CD8-positive, alpha-beta memory T cell (primary cell): ENCODE data around the gene PSMA2. TPM values are rescaled to one million over a fixed set of nuclear protein-coding genes. Genes with fewer than 3 reads are reported as not detected.
A peak's percentile ranks its signal among the peaks of the same experiment; 100 is the strongest.

Source experiments
- CTCF ChIA-PET: fragments of 350-600 bp; sonication (Branson Sonifier 250); formaldehyde crosslinking; loops from one replicate; lab custom pipeline; 2021; ENCODE audit warnings: antibody characterized with exemption; lab: Charles Lee
- POLR2A ChIA-PET: fragments of 350-600 bp; sonication (Branson Sonifier 250); formaldehyde crosslinking; loops from one replicate; lab custom pipeline; 2021; ENCODE audit warnings: antibody characterized with exemption; lab: Charles Lee
- DNase-seq, 5 donors: peaks; one replicate each; pipeline versions ENCODE4 v3.0.0 to v3.0.0-alpha.2; 2020 to 2022; ENCODE audit warnings: mixed read lengths in 1 of 5
- H3K27ac ChIP-seq: one replicate; pipeline ENCODE4 v1.7.0; 2013; ENCODE audit warnings: low read depth, mild to moderate bottlenecking, low read length, moderate library complexity
- H3K27me3 ChIP-seq: 2 replicates; pipeline ENCODE4 v1.7.0; 2013; ENCODE audit warnings: low read length, mild to moderate bottlenecking; ENCODE audit not compliant: insufficient read depth, poor library complexity, severe bottlenecking
- H3K36me3 ChIP-seq: 2 replicates; pipeline ENCODE4 v1.7.0; 2013; ENCODE audit warnings: mild to moderate bottlenecking, low read length, moderate library complexity; ENCODE audit not compliant: insufficient read depth
- H3K4me1 ChIP-seq: 2 replicates; pipeline ENCODE4 v1.7.0; 2013; ENCODE audit warnings: mild to moderate bottlenecking, low read length, moderate library complexity; ENCODE audit not compliant: insufficient read depth
- H3K4me3 ChIP-seq: 2 replicates; pipeline ENCODE4 v1.7.0; 2013; ENCODE audit warnings: mild to moderate bottlenecking, low read length
- H3K9me3 ChIP-seq: 2 replicates; pipeline ENCODE4 v1.7.0; 2013; ENCODE audit warnings: mild to moderate bottlenecking, low read length
- H3K27ac Mint-ChIP-seq, 8 donors: one replicate each; pipeline ENCODE4 v1.8.0; 2020 to 2021; ENCODE audit warnings: mixed read lengths in 8 of 8, mild to moderate bottlenecking in 6 of 8, inconsistent platforms in 3 of 8, moderate library complexity in 3 of 8
- H3K27me3 Mint-ChIP-seq, 2 donors: one replicate each; pipeline ENCODE4 v1.8.0; 2020 to 2021; ENCODE audit warnings: mixed read lengths in 2 of 2, mild to moderate bottlenecking in 1 of 2, moderate library complexity in 1 of 2
- H3K36me3 Mint-ChIP-seq, 3 donors: one replicate each; pipeline ENCODE4 v1.8.0; 2020 to 2021; ENCODE audit warnings: mixed read lengths in 3 of 3, inconsistent platforms in 1 of 3, mild to moderate bottlenecking in 1 of 3
- H3K4me1 Mint-ChIP-seq, 3 donors: one replicate each; pipeline ENCODE4 v1.8.0; 2020 to 2021; ENCODE audit warnings: mixed read lengths in 3 of 3, inconsistent platforms in 1 of 3, mild to moderate bottlenecking in 1 of 3
- H3K4me3 Mint-ChIP-seq, 7 donors: one replicate each; pipeline ENCODE4 v1.8.0; 2020 to 2021; ENCODE audit warnings: mixed read lengths in 7 of 7, mild to moderate bottlenecking in 6 of 7, moderate library complexity in 4 of 7, inconsistent platforms in 2 of 7
- H3K9me3 Mint-ChIP-seq, 5 donors: one replicate each; pipeline ENCODE4 v1.8.0; 2020 to 2022; ENCODE audit warnings: mixed read lengths in 5 of 5, mild to moderate bottlenecking in 3 of 5, moderate library complexity in 2 of 5, inconsistent platforms in 1 of 5
- polyA plus RNA-seq: library from polyadenylated mRNA; unstranded; fragments of 300-500 nt; fragmentation: Illumina TruSeq; gene quantifications from one replicate; pipeline ENCODE4 v1.2.3, GENCODE V29; 2021
- total RNA-seq, 2 experiments: library from RNA; stranded (reverse); gene quantifications; one replicate each; pipeline ENCODE4 v1.2.3, GENCODE V29; 2021

Gene PSMA2
- total and polyA plus RNA-seq, 3 experiments from 2014 or later = 176 to 238 (median 179) TPM

- no peaks in the 10 kb centered on the region for H3K4me1 ChIP-seq
- H3K36me3 ChIP-seq = no peaks in the 10 kb centered on the region
- no peaks in the 10 kb centered on the region for H3K4me1 Mint-ChIP-seq
- H3K4me3 Mint-ChIP-seq = no peak overlapping the region
- H3K9me3 Mint-ChIP-seq = peaks cover 0 to 18% (median 9%) of the 10 kb centered on the region in 5 donors
- no peak overlapping the region for H3K27ac Mint-ChIP-seq
- peaks cover 0 to 7% of the 10 kb centered on the region in 2 donors for H3K27me3 Mint-ChIP-seq
- no peaks in the 10 kb centered on the region for H3K9me3 ChIP-seq
- H3K36me3 Mint-ChIP-seq = peaks cover 0 to 8% (median 3%) of the 10 kb centered on the region in 3 donors
- no peak for DNase-seq
- no peak overlapping the region for H3K4me3 ChIP-seq
- no peaks in the 10 kb centered on the region for H3K27me3 ChIP-seq
- H3K27ac ChIP-seq = no peak overlapping the region
- ChIA-PET CTCF (no interaction called here), POLR2A (no interaction called here)
Measured at GRCh38 chr7:42952328-42952727, 20.4 kb upstream of the PSMA2 start.

- H3K4me3 Mint-ChIP-seq = no peak overlapping the region
- peaks cover 0 to 7% of the 10 kb centered on the region in 2 donors for H3K27me3 Mint-ChIP-seq
- peaks cover 2 to 9% (median 5%) of the 10 kb centered on the region in 3 donors for H3K4me1 Mint-ChIP-seq
- CTCF ChIA-PET = no interaction called here
- Histone ChIP-seq H3K36me3 (no peaks in the 10 kb centered on the region), H3K27me3 (no peaks in the 10 kb centered on the region), H3K4me1 (no peaks in the 10 kb centered on the region), H3K9me3 (no peaks in the 10 kb centered on the region), H3K27ac (no peak overlapping the region), H3K4me3 (no peak overlapping the region)
- peaks cover 0 to 4% (median 3%) of the 10 kb centered on the region in 3 donors for H3K36me3 Mint-ChIP-seq
- POLR2A ChIA-PET = no interaction called here
- H3K9me3 Mint-ChIP-seq = peaks cover 0 to 8% (median 3%) of the 10 kb centered on the region in 5 donors
- H3K27ac Mint-ChIP-seq = no peak overlapping the region
- no peak for DNase-seq
Measured at GRCh38 chr7:42950417-42950816, 18.4 kb upstream of the PSMA2 start.

GRCh38 chr7:42947521-42947920, 15.5 kb upstream of the PSMA2 start:
- no peak overlapping the region for H3K4me3 Mint-ChIP-seq
- H3K9me3 ChIP-seq = no peaks in the 10 kb centered on the region
- no peaks in the 10 kb centered on the region for H3K36me3 Mint-ChIP-seq
- H3K27ac ChIP-seq = no peak overlapping the region
- DNase-seq = no peak
- peaks cover 2 to 9% (median 5%) of the 10 kb centered on the region in 3 donors for H3K4me1 Mint-ChIP-seq
- no peaks in the 10 kb centered on the region for H3K9me3 Mint-ChIP-seq
- no peaks in the 10 kb centered on the region for H3K36me3 ChIP-seq
- H3K27ac Mint-ChIP-seq = no peak overlapping the region
- no peaks in the 10 kb centered on the region for H3K27me3 ChIP-seq
- ChIA-PET CTCF (no interaction called here), POLR2A (no interaction called here)
- no peaks in the 10 kb centered on the region for H3K4me1 ChIP-seq
- peaks cover 1 to 7% of the 10 kb centered on the region in 2 donors for H3K27me3 Mint-ChIP-seq
- H3K4me3 ChIP-seq = no peak overlapping the region

- Mint-ChIP-seq H3K4me3 (no peak overlapping the region), H3K4me1 (peaks cover 2 to 9% (median 5%) of the 10 kb centered on the region in 3 donors), H3K36me3 (no peaks in the 10 kb centered on the region), H3K27ac (no peak overlapping the region), H3K9me3 (no peaks in the 10 kb centered on the region), H3K27me3 (peaks cover 1 to 7% of the 10 kb centered on the region in 2 donors)
- Histone ChIP-seq H3K27ac (no peak overlapping the region), H3K36me3 (no peaks in the 10 kb centered on the region), H3K27me3 (no peaks in the 10 kb centered on the region), H3K4me3 (no peak overlapping the region), H3K4me1 (no peaks in the 10 kb centered on the region), H3K9me3 (no peaks in the 10 kb centered on the region)
- ChIA-PET CTCF (no interaction called here), POLR2A (no interaction called here)
- DNase-seq = no peak
Measured at GRCh38 chr7:42946627-42946950, 14.6 kb upstream of the PSMA2 start.

- H3K4me3 Mint-ChIP-seq = peak overlapping the region in 2 of 7 donors; percentile 6 to 38
- Histone ChIP-seq H3K9me3 (no peaks in the 10 kb centered on the region), H3K36me3 (no peaks in the 10 kb centered on the region), H3K27me3 (no peaks in the 10 kb centered on the region), H3K27ac (no peak overlapping the region), H3K4me1 (no peaks in the 10 kb centered on the region), H3K4me3 (no peak overlapping the region)
- H3K27ac Mint-ChIP-seq = peak overlapping the region in 1 of 8 donors; percentile 25
- CTCF ChIA-PET = interaction anchor here (1.0 kb wide), 1 partner anchor 11 kb away, joined by 3 read pairs; no protein-coding TSS in a partner anchor
- H3K4me1 Mint-ChIP-seq = peaks cover 2 to 9% (median 5%) of the 10 kb centered on the region in 3 donors
- H3K27me3 Mint-ChIP-seq = peaks cover 1 to 7% of the 10 kb centered on the region in 2 donors
- DNase-seq = no peak
- no peaks in the 10 kb centered on the region for H3K36me3 Mint-ChIP-seq
- H3K9me3 Mint-ChIP-seq = no peaks in the 10 kb centered on the region
- POLR2A ChIA-PET = no interaction called here
Measured at GRCh38 chr7:42945821-42946626, 14.1 kb upstream of the PSMA2 start.

- H3K27ac ChIP-seq = no peak overlapping the region
- H3K36me3 ChIP-seq = peaks cover 3% of the 10 kb centered on the region
- CTCF ChIA-PET = interaction anchor here (0.6 to 2.3 kb wide), 16 partner anchors 9 to 998 kb away, joined by 3 to 31 read pairs (median 4); partner anchors contain the start of genes COA1, MRPL32, PSMA2 and STK17A
- H3K4me3 Mint-ChIP-seq = no peak overlapping the region
- peak overlapping the region in 1 of 8 donors; percentile 48 for H3K27ac Mint-ChIP-seq
- H3K9me3 Mint-ChIP-seq = no peaks in the 10 kb centered on the region
- peaks cover 0 to 1% of the 10 kb centered on the region in 2 donors for H3K27me3 Mint-ChIP-seq
- POLR2A ChIA-PET = interaction anchor here (0.6 kb wide), 1 partner anchor 52 kb away, joined by 3 read pairs; no protein-coding TSS in a partner anchor
- peak; percentile 41 to 74 (median 52) for DNase-seq
- no peak overlapping the region for H3K4me3 ChIP-seq
- peaks cover 0 to 37% (median 11%) of the 10 kb centered on the region in 3 donors for H3K36me3 Mint-ChIP-seq
- H3K9me3 ChIP-seq = no peaks in the 10 kb centered on the region
- no peaks in the 10 kb centered on the region for H3K4me1 ChIP-seq
- peaks cover 4 to 23% (median 19%) of the 10 kb centered on the region in 3 donors for H3K4me1 Mint-ChIP-seq
- no peaks in the 10 kb centered on the region for H3K27me3 ChIP-seq
Measured at GRCh38 chr7:42940985-42941847, 9.2 kb upstream of the PSMA2 start.

GRCh38 chr7:42939457-42940240, 7.7 kb upstream of the PSMA2 start:
- Histone ChIP-seq H3K27me3 (no peaks in the 10 kb centered on the region), H3K36me3 (peaks cover 9% of the 10 kb centered on the region), H3K4me3 (no peak overlapping the region), H3K27ac (no peak overlapping the region), H3K4me1 (no peaks in the 10 kb centered on the region), H3K9me3 (no peaks in the 10 kb centered on the region)
- CTCF ChIA-PET = no interaction called here
- H3K27me3 Mint-ChIP-seq = peaks cover 0 to 1% of the 10 kb centered on the region in 2 donors
- H3K9me3 Mint-ChIP-seq = no peaks in the 10 kb centered on the region
- H3K4me3 Mint-ChIP-seq = peak overlapping the region in 1 of 7 donors; percentile 30
- H3K36me3 Mint-ChIP-seq = peaks cover 0 to 51% (median 15%) of the 10 kb centered on the region in 3 donors
- POLR2A ChIA-PET = no interaction called here
- peak overlapping the region; percentile 12 to 68 (median 54) for H3K27ac Mint-ChIP-seq
- DNase-seq = no peak
- peaks cover 10 to 30% (median 22%) of the 10 kb centered on the region in 3 donors for H3K4me1 Mint-ChIP-seq
